Measurements from ENCODE around the gene TWIST2. TPM values are rescaled to one million over a fixed set of nuclear protein-coding genes. Genes with fewer than 3 reads are reported as not detected.

The TWIST2 gene
- total and polyA plus RNA-seq, 9 of the 15 experiments (the other 6 are each of a cell fraction or from before 2014, with no cell fraction given), result not detected

DNA sequence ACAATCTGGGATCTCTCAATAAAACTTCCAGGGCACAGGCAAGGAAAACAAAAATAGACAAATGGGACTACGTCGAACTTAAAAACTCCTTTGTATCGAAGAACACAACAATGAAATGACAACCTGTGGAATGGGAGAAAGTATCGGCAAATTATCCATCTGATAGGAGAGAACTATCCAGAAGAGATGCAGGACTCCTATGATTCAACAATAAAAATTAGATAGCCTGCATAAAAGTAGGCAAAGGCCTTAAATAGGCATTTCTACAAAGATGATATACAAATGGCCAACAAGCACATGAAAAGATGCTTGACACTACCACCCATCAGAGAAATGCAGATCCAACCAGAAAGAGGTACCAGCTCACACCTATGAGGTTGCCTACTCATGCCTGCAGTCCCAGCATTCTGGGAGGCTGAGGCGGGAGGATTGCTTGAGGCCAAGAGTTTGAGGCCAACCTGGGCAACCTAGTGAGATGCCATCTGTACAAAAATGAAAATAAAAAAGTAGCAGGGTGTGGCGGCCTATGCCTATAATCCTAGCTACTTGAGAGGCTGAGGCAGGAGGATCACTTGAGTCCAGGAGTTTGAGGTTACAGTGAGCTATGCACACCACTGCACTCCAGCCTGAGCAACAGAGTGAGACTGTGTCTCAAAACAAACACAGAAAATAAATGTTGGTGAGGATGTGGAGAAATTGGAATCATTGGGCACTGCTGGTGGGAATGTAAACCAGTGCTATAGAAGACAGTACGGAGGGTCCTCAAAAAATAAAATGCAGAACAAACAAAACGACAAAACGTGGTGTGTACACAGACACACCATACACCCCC is 21.6 kb downstream of the TWIST2 start:
- Histone ChIP-seq H3K4me2 (ENCODE audit: insufficient read depth, low read length) (no peak overlapping the region), H3K27me3 (ENCODE audit: control insufficient read depth in 2 of 2, insufficient read depth in 2 of 2, low read length in 2 of 2) (peaks cover 0 to 33% of the 10 kb centered on the region in 2 experiments; a peak in 3 of 5 replicates), H3K9ac (ENCODE audit: insufficient read depth in 1 of 2, low read depth in 2 of 2, low read length in 2 of 2) (no peak overlapping the region), H3K4me1 (replicated peaks in 1 of 2; ENCODE audit: control insufficient read depth in 2 of 2, insufficient read depth in 2 of 2, low read length in 2 of 2) (no peaks in the 10 kb centered on the region), H2AFZ (ENCODE audit: low read depth, low read length) (no peak overlapping the region), H3K9me1 (ENCODE audit: control insufficient read depth, insufficient read depth, low read length) (no peaks in the 10 kb centered on the region), H3K79me2 (ENCODE audit: control insufficient read depth, insufficient read depth, low read length) (no peaks in the 10 kb centered on the region), H3K9me3 (replicated peaks; ENCODE audit: control insufficient read depth, insufficient read depth, low read depth, low read length) (no peaks in the 10 kb centered on the region), H3K27ac (ENCODE audit: extremely low read depth, low read depth, low read length) (no peak overlapping the region), H3K36me3 (ENCODE audit: control insufficient read depth, insufficient read depth, low read length) (no peaks in the 10 kb centered on the region), H4K20me1 (replicated peaks; ENCODE audit: control insufficient read depth, insufficient read depth, low read length) (no peaks in the 10 kb centered on the region), H3K4me3 (no peak overlapping the region)
- no peak for ATAC-seq
- no TSS peak for BruUV-seq (replicated peaks)
- ChIA-PET CTCF (ENCODE audit: low intra/inter-chr PET ratio) (no interaction called here), POLR2A (no interaction called here)
- in situ Hi-C loops (cut with MboI), result no loop called here
- FAIRE-seq, result no peak
- intact Hi-C loops (cut with micrococcal nuclease), result no loop called here
- DNase-seq (ENCODE audit: extremely low read depth in 1 of 4, low spot score in 3 of 4), result no peak
- TF ChIP-seq STAG1 (CRISPR knock-in tag; IDR thresholded peaks at IDR 0.05; ENCODE audit: borderline replicate concordance) (no peak), ZNF175 (CRISPR knock-in tag; IDR thresholded peaks at IDR 0.05; ENCODE audit: low read depth) (no peak), RBBP5 (IDR thresholded peaks at IDR 0.05; ENCODE audit: borderline replicate concordance, insufficient read depth, low read length, poor library complexity, severe bottlenecking) (no peak), TAL1 (IDR thresholded peaks at IDR 0.05) (no peak), NR1H2 (CRISPR knock-in tag; IDR thresholded peaks at IDR 0.05) (no peak), RAD51 (IDR thresholded peaks at IDR 0.05; ENCODE audit: borderline replicate concordance, low read depth) (no peak), IFI16 (CRISPR knock-in tag; IDR thresholded peaks at IDR 0.05) (no peak), MBD2 (IDR thresholded peaks at IDR 0.05; ENCODE audit: borderline replicate concordance, low read depth) (no peak)
- TF ChIP-seq, protein P1, sequence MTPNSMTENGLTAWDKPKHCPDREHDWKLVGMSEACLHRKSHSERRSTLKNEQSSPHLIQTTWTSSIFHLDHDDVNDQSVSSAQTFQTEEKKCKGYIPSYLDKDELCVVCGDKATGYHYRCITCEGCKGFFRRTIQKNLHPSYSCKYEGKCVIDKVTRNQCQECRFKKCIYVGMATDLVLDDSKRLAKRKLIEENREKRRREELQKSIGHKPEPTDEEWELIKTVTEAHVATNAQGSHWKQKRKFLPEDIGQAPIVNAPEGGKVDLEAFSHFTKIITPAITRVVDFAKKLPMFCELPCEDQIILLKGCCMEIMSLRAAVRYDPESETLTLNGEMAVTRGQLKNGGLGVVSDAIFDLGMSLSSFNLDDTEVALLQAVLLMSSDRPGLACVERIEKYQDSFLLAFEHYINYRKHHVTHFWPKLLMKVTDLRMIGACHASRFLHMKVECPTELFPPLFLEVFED (CRISPR knock-in tag; conservative IDR thresholded peaks at IDR 0.05), result no peak
- TF ChIP-seq, protein P2, sequence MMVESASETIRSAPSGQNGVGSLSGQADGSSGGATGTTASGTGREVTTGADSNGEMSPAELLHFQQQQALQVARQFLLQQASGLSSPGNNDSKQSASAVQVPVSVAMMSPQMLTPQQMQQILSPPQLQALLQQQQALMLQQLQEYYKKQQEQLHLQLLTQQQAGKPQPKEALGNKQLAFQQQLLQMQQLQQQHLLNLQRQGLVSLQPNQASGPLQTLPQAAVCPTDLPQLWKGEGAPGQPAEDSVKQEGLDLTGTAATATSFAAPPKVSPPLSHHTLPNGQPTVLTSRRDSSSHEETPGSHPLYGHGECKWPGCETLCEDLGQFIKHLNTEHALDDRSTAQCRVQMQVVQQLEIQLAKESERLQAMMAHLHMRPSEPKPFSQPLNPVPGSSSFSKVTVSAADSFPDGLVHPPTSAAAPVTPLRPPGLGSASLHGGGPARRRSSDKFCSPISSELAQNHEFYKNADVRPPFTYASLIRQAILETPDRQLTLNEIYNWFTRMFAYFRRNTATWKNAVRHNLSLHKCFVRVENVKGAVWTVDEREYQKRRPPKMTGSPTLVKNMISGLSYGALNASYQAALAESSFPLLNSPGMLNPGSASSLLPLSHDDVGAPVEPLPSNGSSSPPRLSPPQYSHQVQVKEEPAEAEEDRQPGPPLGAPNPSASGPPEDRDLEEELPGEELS (CRISPR knock-in tag; IDR thresholded peaks at IDR 0.05; ENCODE audit: borderline replicate concordance), result no peak
- 21% methylated on average over 6 of the region's 9 CpGs for WGBS (ENCODE audit: insufficient coverage, low coverage, missing lambda C conversion rate)

Measured in K562 (cell line).